Stimulated activated memory B cell treated with anti-CD40 and anti-IgM and Interleukin-4, amounts not matched to agents 10 μg/mL and 1 μg/mL and 100 μg/mL, for 72 hours (primary cell): ENCODE data around the gene SNX25.
"Not testable (repeated sequence)": the region's sequence is repeated elsewhere in the genome, so short reads cannot be mapped to it uniquely, and the experiment has no call there.

ENCODE experiments used
- ATAC-seq: fragments of 150-1000 bp; cut with Tn5 transposase; 2 replicates; pipeline ENCODE4 v1.10.0; 2021
- H3K27ac Mint-ChIP-seq: one replicate; pipeline ENCODE4 v1.8.0; 2022; ENCODE audit warnings: mild to moderate bottlenecking, mixed read lengths
- H3K27me3 Mint-ChIP-seq: one replicate; pipeline ENCODE4 v1.8.0; 2022; ENCODE audit warnings: mixed read lengths
- H3K36me3 Mint-ChIP-seq: one replicate; pipeline ENCODE4 v1.8.0; 2022; ENCODE audit warnings: mixed read lengths
- H3K4me1 Mint-ChIP-seq: one replicate; pipeline ENCODE4 v1.8.0; 2022; ENCODE audit warnings: mixed read lengths
- H3K4me3 Mint-ChIP-seq: one replicate; pipeline ENCODE4 v1.8.0; 2022; ENCODE audit warnings: mild to moderate bottlenecking, moderate library complexity, mixed read lengths
- H3K9me3 Mint-ChIP-seq: one replicate; pipeline ENCODE4 v1.8.0; 2022; ENCODE audit warnings: mixed read lengths

Gene SNX25

DNA sequence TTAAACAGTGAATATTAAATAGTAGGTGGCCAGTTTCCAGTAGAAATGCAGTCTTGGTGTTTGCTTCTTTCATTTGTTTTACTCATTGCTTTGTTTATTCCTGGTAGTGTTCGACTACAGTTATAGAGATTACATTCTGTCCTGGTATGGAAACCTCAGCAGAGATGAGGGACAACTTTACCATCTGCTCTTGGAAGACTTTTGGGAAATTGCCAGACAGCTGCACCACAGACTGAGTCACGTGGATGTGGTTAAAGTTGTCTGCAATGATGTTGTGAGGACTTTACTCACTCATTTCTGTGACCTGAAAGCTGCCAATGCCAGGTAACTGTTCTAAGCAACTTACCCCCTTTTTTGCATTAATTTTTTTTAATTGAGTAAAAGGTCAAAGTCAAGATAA lies 49.3 kb downstream of the SNX25 start:
- H3K9me3 Mint-ChIP-seq, ATAC-seq, H3K27ac Mint-ChIP-seq, H3K4me3 Mint-ChIP-seq, H3K27me3 Mint-ChIP-seq: not testable (repeated sequence)
- peaks cover 37% of the 10 kb centered on the region for H3K4me1 Mint-ChIP-seq
- peaks cover 14% of the 10 kb centered on the region for H3K36me3 Mint-ChIP-seq

DNA sequence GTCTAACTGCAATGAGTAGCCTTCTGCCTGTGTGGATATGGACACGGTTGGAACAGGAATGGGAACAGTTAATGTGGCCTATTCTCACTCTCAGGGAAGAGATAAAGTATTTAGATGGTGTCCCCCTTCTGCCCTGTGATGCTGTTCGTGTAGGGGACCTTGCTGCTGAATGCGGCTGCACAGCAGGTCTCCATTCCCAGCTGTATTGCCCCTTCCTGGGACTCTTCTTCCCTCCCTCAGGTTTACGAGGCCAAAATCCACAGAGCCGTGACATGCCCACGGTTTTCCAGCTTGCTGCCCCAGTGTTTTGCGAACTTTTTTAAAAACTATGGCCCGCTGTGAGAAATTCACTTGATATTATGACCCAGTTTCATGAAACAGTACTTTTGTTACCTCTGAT lies 50.3 kb downstream of the SNX25 start:
- no peaks in the 10 kb centered on the region for H3K9me3 Mint-ChIP-seq
- peaks cover 11% of the 10 kb centered on the region for H3K36me3 Mint-ChIP-seq
- no peak overlapping the region for H3K4me3 Mint-ChIP-seq
- ATAC-seq = no peak
- peaks cover 29% of the 10 kb centered on the region for H3K4me1 Mint-ChIP-seq
- no peaks in the 10 kb centered on the region for H3K27me3 Mint-ChIP-seq
- H3K27ac Mint-ChIP-seq = no peak overlapping the region

DNA sequence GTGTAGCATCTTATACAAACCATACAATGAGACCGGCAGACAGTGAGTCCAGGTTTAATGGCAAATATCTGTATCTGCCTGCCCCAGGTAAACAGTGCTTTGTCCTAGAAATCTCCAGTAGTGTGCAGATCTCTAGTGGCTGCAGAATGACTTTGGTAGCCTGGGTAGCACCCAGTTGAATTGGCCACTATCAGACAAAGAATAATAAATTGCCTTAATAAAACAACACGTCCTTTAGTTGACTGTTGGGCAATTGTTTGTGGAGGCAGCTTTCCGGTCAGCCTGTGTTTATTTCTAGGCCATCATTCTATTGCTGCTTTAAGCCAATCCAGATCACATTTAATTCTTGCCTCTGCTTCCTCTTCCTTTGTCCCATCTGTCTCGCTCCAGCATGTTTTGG lies 52.5 kb downstream of the SNX25 start:
- peaks cover 10% of the 10 kb centered on the region for H3K36me3 Mint-ChIP-seq
- H3K4me1 Mint-ChIP-seq = peaks cover 24% of the 10 kb centered on the region
- no peak for ATAC-seq
- no peak overlapping the region for H3K4me3 Mint-ChIP-seq
- no peaks in the 10 kb centered on the region for H3K9me3 Mint-ChIP-seq
- no peaks in the 10 kb centered on the region for H3K27me3 Mint-ChIP-seq
- no peak overlapping the region for H3K27ac Mint-ChIP-seq

DNA sequence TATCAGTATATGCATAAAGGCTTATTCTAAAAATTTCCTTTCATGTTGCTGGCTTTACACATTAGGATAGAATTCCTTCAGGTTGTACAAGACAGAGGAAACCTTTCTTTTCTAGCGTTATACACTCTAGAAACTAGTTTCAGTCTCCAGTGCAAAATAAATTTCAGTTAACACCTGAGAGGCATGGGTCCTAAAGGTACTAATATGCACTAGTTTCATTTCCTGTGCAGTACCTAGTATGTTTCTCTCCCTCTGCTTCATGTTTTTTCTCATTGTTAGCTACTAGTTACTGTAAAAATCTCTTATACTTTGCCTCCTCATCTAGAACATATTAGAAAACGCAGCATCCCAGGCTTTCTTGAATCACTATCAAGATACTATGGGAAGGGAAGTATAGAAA lies 54.0 kb downstream of the SNX25 start:
- Mint-ChIP-seq H3K4me1 (peaks cover 21% of the 10 kb centered on the region), H3K4me3 (no peak overlapping the region), H3K36me3 (peaks cover 19% of the 10 kb centered on the region), H3K27me3 (no peaks in the 10 kb centered on the region), H3K9me3 (no peaks in the 10 kb centered on the region), H3K27ac (no peak overlapping the region)
- no peak for ATAC-seq

DNA sequence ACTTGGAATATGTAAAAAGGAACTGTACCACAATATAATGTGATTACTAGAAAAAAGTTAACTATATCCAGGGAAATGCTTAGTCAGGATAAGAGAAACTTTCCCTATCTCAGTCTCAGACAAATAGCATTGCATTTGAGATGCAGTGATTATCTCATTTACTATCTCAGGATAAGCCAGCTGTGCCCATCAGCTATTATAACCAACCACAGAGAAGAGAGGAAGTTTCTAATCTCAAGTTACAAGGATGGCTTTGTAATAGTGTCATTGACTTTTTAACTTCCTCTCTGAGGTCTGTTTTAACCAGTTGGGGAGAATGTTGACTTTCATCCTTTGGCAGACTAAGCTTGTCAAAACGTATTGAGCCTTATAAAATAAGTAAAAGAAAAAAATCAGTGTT lies 56.5 kb downstream of the SNX25 start:
- H3K36me3 Mint-ChIP-seq = peaks cover 39% of the 10 kb centered on the region
- H3K27ac Mint-ChIP-seq = no peak overlapping the region
- H3K9me3 Mint-ChIP-seq = no peaks in the 10 kb centered on the region
- ATAC-seq = peak; percentile 92
- H3K4me3 Mint-ChIP-seq = no peak overlapping the region
- H3K4me1 Mint-ChIP-seq = peaks cover 16% of the 10 kb centered on the region
- H3K27me3 Mint-ChIP-seq = no peaks in the 10 kb centered on the region

- no peak for ATAC-seq
- H3K9me3 Mint-ChIP-seq = no peaks in the 10 kb centered on the region
- H3K4me3 Mint-ChIP-seq = no peak overlapping the region
- H3K27ac Mint-ChIP-seq = no peak overlapping the region
- H3K36me3 Mint-ChIP-seq = peaks cover 56% of the 10 kb centered on the region
- no peaks in the 10 kb centered on the region for H3K27me3 Mint-ChIP-seq
- H3K4me1 Mint-ChIP-seq = peaks cover 10% of the 10 kb centered on the region
Measured at GRCh38 chr4:185269286-185269685, 59.9 kb downstream of the SNX25 start.

GRCh38 chr4:185270037-185270436 lies 60.6 kb downstream of the SNX25 start:
- ATAC-seq = no peak
- Mint-ChIP-seq H3K36me3 (peaks cover 54% of the 10 kb centered on the region), H3K27ac (no peak overlapping the region), H3K4me3 (no peak overlapping the region), H3K9me3 (no peaks in the 10 kb centered on the region), H3K27me3 (no peaks in the 10 kb centered on the region), H3K4me1 (peaks cover 10% of the 10 kb centered on the region)

DNA sequence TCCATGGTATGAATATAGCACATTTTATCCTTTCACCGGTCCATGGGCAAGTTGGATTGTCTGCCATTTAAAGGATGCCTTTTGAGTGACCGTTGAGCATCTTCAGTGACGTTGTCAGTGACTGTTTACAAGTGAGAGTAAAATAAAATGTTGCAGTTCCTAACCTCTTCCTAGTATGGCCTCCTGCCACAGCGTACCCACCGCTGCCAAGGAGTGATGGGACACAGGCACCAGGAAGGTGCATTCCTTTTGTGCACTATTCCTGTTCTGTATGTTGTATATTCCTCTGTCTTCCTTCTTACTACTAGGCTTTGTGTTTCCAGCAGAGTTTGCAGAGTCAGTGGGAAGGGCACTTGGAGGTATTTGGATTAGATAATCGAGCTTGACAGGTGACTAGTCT lies 61.5 kb downstream of the SNX25 start:
- Mint-ChIP-seq H3K9me3 (no peaks in the 10 kb centered on the region), H3K4me3 (no peak overlapping the region), H3K27me3 (no peaks in the 10 kb centered on the region), H3K4me1 (peaks cover 13% of the 10 kb centered on the region), H3K36me3 (peaks cover 60% of the 10 kb centered on the region), H3K27ac (no peak overlapping the region)
- ATAC-seq = no peak

DNA sequence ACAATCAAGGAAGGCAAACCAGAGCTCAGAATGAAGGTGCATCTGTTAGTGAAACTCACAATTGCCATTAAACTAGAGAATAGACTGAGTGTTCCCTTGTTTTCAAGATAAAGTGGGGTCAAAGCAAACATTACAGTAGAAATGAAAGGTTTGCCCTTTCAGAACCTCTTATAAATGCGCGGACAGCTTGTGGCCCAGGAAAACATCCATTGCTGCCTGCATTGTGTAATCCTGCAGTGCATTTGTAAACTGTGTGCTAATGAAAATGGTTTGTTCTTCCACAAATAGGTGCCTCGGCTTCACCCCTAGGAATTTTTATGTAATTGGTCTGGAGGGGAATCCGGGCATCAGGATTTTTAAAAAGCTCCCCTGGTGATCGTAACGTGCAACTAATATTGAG lies 62.8 kb downstream of the SNX25 start:
- H3K9me3 Mint-ChIP-seq = no peaks in the 10 kb centered on the region
- peaks cover 19% of the 10 kb centered on the region for H3K4me1 Mint-ChIP-seq
- no peak overlapping the region for H3K4me3 Mint-ChIP-seq
- peaks cover 74% of the 10 kb centered on the region for H3K36me3 Mint-ChIP-seq
- H3K27me3 Mint-ChIP-seq = no peaks in the 10 kb centered on the region
- no peak for ATAC-seq
- no peak overlapping the region for H3K27ac Mint-ChIP-seq

- Mint-ChIP-seq H3K27me3 (no peaks in the 10 kb centered on the region), H3K9me3 (no peaks in the 10 kb centered on the region), H3K27ac (peak overlapping the region; percentile 48), H3K36me3 (peaks cover 52% of the 10 kb centered on the region), H3K4me3 (no peak overlapping the region), H3K4me1 (peaks cover 23% of the 10 kb centered on the region)
- ATAC-seq = no peak
Measured at GRCh38 chr4:185275501-185275900, 66.1 kb downstream of the SNX25 start.

GRCh38 chr4:185276036-185276435 lies 66.6 kb downstream of the SNX25 start:
- no peak for ATAC-seq
- Mint-ChIP-seq H3K9me3 (no peaks in the 10 kb centered on the region), H3K27me3 (no peaks in the 10 kb centered on the region), H3K4me1 (peaks cover 23% of the 10 kb centered on the region), H3K4me3 (no peak overlapping the region), H3K36me3 (peaks cover 50% of the 10 kb centered on the region), H3K27ac (peak overlapping the region; percentile 48)

GRCh38 chr4:185278716-185279115 lies 69.3 kb downstream of the SNX25 start:
- Mint-ChIP-seq H3K4me1 (peaks cover 23% of the 10 kb centered on the region), H3K4me3 (no peak overlapping the region), H3K36me3 (peaks cover 36% of the 10 kb centered on the region), H3K9me3 (no peaks in the 10 kb centered on the region), H3K27me3 (no peaks in the 10 kb centered on the region), H3K27ac (no peak overlapping the region)
- ATAC-seq = no peak

GRCh38 chr4:185280608-185281007 lies 71.2 kb downstream of the SNX25 start:
- no peak overlapping the region for H3K4me3 Mint-ChIP-seq
- H3K36me3 Mint-ChIP-seq = peaks cover 39% of the 10 kb centered on the region
- H3K9me3 Mint-ChIP-seq = no peaks in the 10 kb centered on the region
- no peak overlapping the region for H3K27ac Mint-ChIP-seq
- H3K4me1 Mint-ChIP-seq = peaks cover 28% of the 10 kb centered on the region
- ATAC-seq = no peak
- no peaks in the 10 kb centered on the region for H3K27me3 Mint-ChIP-seq

DNA sequence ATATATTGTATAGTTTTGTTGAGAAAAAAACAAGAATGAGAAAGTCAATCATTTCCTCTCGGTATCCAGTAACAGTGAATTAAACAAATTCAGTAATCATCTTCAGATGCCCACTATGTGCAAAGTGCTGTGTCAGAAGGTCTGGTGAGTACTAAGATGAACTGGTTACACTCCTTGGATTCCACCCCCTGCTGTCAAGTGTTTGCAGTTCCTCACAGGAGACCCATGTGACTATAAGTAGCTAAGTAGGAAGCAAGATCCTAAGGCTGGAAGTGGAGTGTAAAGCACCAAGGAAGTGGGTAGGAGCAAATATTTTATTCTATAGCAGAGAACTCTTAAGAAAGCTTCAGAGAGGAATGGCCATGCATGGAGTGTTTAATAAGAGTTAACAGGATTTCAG lies 73.6 kb downstream of the SNX25 start:
- Mint-ChIP-seq H3K36me3 (peaks cover 20% of the 10 kb centered on the region), H3K9me3 (no peaks in the 10 kb centered on the region), H3K4me1 (peaks cover 13% of the 10 kb centered on the region), H3K27ac (no peak overlapping the region), H3K27me3 (no peaks in the 10 kb centered on the region), H3K4me3 (no peak overlapping the region)
- no peak for ATAC-seq

- Mint-ChIP-seq H3K4me1 (peaks cover 9% of the 10 kb centered on the region), H3K27me3 (no peaks in the 10 kb centered on the region), H3K36me3 (peaks cover 24% of the 10 kb centered on the region), H3K27ac (no peak overlapping the region), H3K9me3 (no peaks in the 10 kb centered on the region), H3K4me3 (no peak overlapping the region)
- no peak for ATAC-seq
Measured at GRCh38 chr4:185283723-185284122, 74.3 kb downstream of the SNX25 start.

DNA sequence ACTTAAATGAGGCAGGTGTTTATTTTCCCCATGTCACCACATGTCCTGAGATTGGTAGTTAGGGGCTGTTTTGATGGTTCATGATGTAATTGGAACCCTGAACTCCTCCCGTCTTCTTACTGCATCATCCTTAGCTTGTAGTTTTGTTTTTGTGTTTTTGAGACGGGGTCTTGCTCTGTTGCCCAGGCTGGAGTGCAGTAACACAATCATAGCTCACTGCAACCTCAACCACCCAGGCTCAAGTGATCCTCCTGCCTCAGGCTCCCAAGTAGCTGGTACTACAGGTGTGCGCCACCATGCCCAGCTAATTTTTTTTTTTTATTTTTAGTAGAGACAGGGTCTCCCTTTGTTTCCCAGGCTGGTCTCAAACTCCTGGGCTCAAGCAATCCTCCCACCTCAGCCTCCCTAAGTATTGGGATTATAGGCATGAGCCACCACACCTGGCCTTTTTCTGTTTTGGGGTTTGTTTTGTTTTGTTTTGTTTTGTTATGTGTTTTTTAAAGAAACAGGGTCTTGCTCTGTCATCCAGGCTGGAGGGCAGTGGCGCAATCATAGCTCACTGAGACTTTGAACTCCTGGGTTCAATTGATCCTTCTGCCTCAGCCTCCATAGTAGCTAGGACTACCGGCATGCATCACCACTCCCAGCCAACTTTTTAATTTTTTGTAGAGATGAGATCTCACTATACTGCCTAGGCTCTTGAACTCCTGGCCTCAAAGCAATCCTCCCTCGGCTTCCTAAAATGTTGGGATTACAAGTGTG lies 76.4 kb downstream of the SNX25 start:
- peaks cover 43% of the 10 kb centered on the region for H3K36me3 Mint-ChIP-seq
- no peak overlapping the region for H3K4me3 Mint-ChIP-seq
- no peaks in the 10 kb centered on the region for H3K9me3 Mint-ChIP-seq
- H3K27ac Mint-ChIP-seq = peak overlapping the region; percentile 59
- H3K4me1 Mint-ChIP-seq = peaks cover 9% of the 10 kb centered on the region
- H3K27me3 Mint-ChIP-seq = no peaks in the 10 kb centered on the region
- ATAC-seq = no peak
